ENCODE measurements around the gene S100PBP. TPM values are rescaled to one million over a fixed set of nuclear protein-coding genes. Genes with fewer than 3 reads are reported as not detected.

Gene S100PBP
- total and polyA plus RNA-seq, 10 of the 15 experiments (the other 5 are each of a cell fraction or from before 2014, with no cell fraction given) = 17.0 to 98.3 (median 40.6) TPM

DNA sequence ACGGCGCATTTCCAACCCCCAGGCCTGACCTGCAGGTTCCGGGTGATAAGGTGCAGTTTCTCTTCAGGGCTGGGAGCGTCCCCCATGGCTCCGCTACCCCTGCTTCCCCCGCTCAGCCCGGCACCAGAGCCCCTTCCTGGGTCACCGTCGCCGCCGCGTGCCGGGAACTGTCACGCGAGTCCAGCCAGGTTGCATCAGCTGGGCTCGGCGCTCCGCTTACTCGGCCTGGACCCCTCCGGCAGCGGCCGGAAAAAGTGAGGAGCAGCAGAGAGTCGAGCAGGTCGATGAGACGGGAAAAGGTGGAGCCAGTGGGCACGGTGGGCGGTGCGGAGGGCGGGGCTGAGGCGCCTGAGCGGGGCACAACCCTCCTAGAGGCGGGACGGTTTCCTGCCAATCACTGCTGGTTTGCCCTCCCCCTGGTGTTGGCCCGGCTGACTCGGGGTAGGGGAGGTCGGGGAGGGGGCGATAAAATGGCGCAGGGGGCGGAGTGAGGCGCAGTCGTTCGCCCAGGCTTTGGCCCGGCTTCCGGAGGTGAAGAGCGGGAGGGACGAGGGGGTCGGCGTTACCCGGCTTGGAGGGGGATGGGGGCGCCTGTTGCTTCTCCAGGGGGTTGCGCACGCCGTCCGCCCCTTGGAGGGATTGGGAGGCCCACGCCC, at the start of gene S100PBP, which contains the start of gene YARS1 (continued):
- TF ChIP-seq, protein P1, sequence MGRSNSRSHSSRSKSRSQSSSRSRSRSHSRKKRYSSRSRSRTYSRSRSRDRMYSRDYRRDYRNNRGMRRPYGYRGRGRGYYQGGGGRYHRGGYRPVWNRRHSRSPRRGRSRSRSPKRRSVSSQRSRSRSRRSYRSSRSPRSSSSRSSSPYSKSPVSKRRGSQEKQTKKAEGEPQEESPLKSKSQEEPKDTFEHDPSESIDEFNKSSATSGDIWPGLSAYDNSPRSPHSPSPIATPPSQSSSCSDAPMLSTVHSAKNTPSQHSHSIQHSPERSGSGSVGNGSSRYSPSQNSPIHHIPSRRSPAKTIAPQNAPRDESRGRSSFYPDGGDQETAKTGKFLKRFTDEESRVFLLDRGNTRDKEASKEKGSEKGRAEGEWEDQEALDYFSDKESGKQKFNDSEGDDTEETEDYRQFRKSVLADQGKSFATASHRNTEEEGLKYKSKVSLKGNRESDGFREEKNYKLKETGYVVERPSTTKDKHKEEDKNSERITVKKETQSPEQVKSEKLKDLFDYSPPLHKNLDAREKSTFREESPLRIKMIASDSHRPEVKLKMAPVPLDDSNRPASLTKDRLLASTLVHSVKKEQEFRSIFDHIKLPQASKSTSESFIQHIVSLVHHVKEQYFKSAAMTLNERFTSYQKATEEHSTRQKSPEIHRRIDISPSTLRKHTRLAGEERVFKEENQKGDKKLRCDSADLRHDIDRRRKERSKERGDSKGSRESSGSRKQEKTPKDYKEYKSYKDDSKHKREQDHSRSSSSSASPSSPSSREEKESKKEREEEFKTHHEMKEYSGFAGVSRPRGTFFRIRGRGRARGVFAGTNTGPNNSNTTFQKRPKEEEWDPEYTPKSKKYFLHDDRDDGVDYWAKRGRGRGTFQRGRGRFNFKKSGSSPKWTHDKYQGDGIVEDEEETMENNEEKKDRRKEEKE (IDR thresholded peaks at IDR 0.05) = no peak
- TF ChIP-seq POLR2AphosphoS2 (IDR thresholded peaks at IDR 0.05; ENCODE audit: low read depth, low read length) (peak; percentile 96), SUZ12 (IDR thresholded peaks at IDR 0.05; ENCODE audit: unreplicated experiment) (no peak), EZH2 (IDR thresholded peaks at IDR 0.05; ENCODE audit: borderline replicate concordance, control insufficient read depth, low read depth, low read length) (no peak), SREBF1 (IDR thresholded peaks at IDR 0.05; ENCODE audit: low read length) (no peak), PAX5 (IDR thresholded peaks at IDR 0.05; ENCODE audit: borderline replicate concordance, low read depth, low read length) (peak; percentile 74; the same call in 1 of the 2 replicates), STAT3 (IDR thresholded peaks at IDR 0.05; ENCODE audit: low read depth, low read length) (no peak), SRF (IDR thresholded peaks at IDR 0.05; ENCODE audit: low read depth in 2 of 2, low read length in 2 of 2) (peak; percentile 97 to 100)
- TF ChIP-seq, protein P2, sequence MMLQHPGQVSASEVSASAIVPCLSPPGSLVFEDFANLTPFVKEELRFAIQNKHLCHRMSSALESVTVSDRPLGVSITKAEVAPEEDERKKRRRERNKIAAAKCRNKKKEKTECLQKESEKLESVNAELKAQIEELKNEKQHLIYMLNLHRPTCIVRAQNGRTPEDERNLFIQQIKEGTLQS (IDR thresholded peaks at IDR 0.05; ENCODE audit: borderline replicate concordance, extremely low read depth, low read depth, low read length) = peak; percentile 33; the same call in 1 of the 2 replicates
- TF ChIP-seq, protein P3, sequence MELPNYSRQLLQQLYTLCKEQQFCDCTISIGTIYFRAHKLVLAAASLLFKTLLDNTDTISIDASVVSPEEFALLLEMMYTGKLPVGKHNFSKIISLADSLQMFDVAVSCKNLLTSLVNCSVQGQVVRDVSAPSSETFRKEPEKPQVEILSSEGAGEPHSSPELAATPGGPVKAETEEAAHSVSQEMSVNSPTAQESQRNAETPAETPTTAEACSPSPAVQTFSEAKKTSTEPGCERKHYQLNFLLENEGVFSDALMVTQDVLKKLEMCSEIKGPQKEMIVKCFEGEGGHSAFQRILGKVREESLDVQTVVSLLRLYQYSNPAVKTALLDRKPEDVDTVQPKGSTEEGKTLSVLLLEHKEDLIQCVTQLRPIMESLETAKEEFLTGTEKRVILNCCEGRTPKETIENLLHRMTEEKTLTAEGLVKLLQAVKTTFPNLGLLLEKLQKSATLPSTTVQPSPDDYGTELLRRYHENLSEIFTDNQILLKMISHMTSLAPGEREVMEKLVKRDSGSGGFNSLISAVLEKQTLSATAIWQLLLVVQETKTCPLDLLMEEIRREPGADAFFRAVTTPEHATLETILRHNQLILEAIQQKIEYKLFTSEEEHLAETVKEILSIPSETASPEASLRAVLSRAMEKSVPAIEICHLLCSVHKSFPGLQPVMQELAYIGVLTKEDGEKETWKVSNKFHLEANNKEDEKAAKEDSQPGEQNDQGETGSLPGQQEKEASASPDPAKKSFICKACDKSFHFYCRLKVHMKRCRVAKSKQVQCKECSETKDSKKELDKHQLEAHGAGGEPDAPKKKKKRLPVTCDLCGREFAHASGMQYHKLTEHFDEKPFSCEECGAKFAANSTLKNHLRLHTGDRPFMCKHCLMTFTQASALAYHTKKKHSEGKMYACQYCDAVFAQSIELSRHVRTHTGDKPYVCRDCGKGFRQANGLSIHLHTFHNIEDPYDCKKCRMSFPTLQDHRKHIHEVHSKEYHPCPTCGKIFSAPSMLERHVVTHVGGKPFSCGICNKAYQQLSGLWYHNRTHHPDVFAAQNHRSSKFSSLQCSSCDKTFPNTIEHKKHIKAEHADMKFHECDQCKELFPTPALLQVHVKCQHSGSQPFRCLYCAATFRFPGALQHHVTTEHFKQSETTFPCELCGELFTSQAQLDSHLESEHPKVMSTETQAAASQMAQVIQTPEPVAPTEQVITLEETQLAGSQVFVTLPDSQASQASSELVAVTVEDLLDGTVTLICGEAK (IDR thresholded peaks at IDR 0.05; ENCODE audit: borderline replicate concordance) = peak; percentile 63; the same call in 1 of the 2 replicates
- TF ChIP-seq, protein P4, sequence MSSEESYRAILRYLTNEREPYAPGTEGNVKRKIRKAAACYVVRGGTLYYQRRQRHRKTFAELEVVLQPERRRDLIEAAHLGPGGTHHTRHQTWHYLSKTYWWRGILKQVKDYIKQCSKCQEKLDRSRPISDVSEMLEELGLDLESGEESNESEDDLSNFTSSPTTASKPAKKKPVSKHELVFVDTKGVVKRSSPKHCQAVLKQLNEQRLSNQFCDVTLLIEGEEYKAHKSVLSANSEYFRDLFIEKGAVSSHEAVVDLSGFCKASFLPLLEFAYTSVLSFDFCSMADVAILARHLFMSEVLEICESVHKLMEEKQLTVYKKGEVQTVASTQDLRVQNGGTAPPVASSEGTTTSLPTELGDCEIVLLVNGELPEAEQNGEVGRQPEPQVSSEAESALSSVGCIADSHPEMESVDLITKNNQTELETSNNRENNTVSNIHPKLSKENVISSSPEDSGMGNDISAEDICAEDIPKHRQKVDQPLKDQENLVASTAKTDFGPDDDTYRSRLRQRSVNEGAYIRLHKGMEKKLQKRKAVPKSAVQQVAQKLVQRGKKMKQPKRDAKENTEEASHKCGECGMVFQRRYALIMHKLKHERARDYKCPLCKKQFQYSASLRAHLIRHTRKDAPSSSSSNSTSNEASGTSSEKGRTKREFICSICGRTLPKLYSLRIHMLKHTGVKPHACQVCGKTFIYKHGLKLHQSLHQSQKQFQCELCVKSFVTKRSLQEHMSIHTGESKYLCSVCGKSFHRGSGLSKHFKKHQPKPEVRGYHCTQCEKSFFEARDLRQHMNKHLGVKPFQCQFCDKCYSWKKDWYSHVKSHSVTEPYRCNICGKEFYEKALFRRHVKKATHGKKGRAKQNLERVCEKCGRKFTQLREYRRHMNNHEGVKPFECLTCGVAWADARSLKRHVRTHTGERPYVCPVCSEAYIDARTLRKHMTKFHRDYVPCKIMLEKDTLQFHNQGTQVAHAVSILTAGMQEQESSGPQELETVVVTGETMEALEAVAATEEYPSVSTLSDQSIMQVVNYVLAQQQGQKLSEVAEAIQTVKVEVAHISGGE (CRISPR knock-in tag; IDR thresholded peaks at IDR 0.05) = no peak
- TF ChIP-seq, protein P5, sequence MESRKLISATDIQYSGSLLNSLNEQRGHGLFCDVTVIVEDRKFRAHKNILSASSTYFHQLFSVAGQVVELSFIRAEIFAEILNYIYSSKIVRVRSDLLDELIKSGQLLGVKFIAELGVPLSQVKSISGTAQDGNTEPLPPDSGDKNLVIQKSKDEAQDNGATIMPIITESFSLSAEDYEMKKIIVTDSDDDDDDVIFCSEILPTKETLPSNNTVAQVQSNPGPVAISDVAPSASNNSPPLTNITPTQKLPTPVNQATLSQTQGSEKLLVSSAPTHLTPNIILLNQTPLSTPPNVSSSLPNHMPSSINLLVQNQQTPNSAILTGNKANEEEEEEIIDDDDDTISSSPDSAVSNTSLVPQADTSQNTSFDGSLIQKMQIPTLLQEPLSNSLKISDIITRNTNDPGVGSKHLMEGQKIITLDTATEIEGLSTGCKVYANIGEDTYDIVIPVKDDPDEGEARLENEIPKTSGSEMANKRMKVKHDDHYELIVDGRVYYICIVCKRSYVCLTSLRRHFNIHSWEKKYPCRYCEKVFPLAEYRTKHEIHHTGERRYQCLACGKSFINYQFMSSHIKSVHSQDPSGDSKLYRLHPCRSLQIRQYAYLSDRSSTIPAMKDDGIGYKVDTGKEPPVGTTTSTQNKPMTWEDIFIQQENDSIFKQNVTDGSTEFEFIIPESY (IDR thresholded peaks at IDR 0.05) = no peak; the same call in 1 of the 2 replicates
- TF ChIP-seq, protein P6, sequence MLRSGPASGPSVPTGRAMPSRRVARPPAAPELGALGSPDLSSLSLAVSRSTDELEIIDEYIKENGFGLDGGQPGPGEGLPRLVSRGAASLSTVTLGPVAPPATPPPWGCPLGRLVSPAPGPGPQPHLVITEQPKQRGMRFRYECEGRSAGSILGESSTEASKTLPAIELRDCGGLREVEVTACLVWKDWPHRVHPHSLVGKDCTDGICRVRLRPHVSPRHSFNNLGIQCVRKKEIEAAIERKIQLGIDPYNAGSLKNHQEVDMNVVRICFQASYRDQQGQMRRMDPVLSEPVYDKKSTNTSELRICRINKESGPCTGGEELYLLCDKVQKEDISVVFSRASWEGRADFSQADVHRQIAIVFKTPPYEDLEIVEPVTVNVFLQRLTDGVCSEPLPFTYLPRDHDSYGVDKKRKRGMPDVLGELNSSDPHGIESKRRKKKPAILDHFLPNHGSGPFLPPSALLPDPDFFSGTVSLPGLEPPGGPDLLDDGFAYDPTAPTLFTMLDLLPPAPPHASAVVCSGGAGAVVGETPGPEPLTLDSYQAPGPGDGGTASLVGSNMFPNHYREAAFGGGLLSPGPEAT (IDR thresholded peaks at IDR 0.05; ENCODE audit: low read depth) = peak; percentile 100

Data from GM12878 (cell line).